Psoas muscle (tissue), 8 donors: ENCODE results near the gene SACM1L. TPM values are rescaled to one million over a fixed set of nuclear protein-coding genes. Genes with fewer than 3 reads are reported as not detected.

Experiments used
- ATAC-seq, 4 donors: fragments of 200-7000 bp; cut with Tn5 transposase; one replicate each; pipeline ENCODE4 v1.9.1; 2020; ENCODE audit warnings: moderate library complexity in 3 of 4, mild to moderate bottlenecking in 2 of 4
- DNase-seq, 2 donors: peaks; one replicate each; pipeline ENCODE4 v3.0.0-alpha.2; 2020
- H3K27ac ChIP-seq: fragments of 200-600 bp; one replicate; pipeline ENCODE4 v1.8.0; 2022
- H3K27me3 ChIP-seq, 3 donors: fragments of 200-600 bp in 1 of 3; one replicate each; pipeline versions ENCODE4 v1.6.1 to v1.8.0; 2013 to 2022; ENCODE audit warnings: low read length in 2 of 3, mild to moderate bottlenecking in 2 of 3, moderate library complexity in 1 of 3; ENCODE audit not compliant: insufficient read depth in 3 of 3
- H3K36me3 ChIP-seq, 2 donors: fragments of 200-600 bp in 1 of 2; one replicate each; pipeline versions ENCODE4 v1.6.1 to v1.8.0; 2013 to 2022; ENCODE audit warnings: low read depth in 1 of 2, mild to moderate bottlenecking in 1 of 2, moderate library complexity in 1 of 2; ENCODE audit not compliant: insufficient read depth in 1 of 2
- H3K4me1 ChIP-seq: fragments of 200-600 bp; one replicate; pipeline ENCODE4 v1.8.0; 2022
- H3K4me3 ChIP-seq: fragments of 200-600 bp; one replicate; pipeline ENCODE4 v1.8.0; 2022; ENCODE audit warnings: mild to moderate bottlenecking
- H3K9me3 ChIP-seq: fragments of 200-600 bp; one replicate; pipeline ENCODE4 v1.8.0; 2022
- CTCF ChIP-seq: fragments of 200-600 bp; IDR thresholded peaks from one replicate; pipeline ENCODE4 v1.8.0; 2022; ENCODE audit warnings: antibody characterized with exemption
- WGBS, 3 donors: extraction: QIAGEN DNeasy Blood & Tissue Kit; methylation state at CpG; one replicate each; pipeline versions ENCODE4 v1.1.6 to v1.1.7; 2013; 5-methylcytosine and 5-hydroxymethylcytosine counted together
- intact Hi-C, 2 donors: fragments of 100-400 bp; cut with DNase I; formaldehyde crosslinking; loops; one replicate each; pipeline versions ENCODE4 v1.11.0 to v1.14.2; 2022
- polyA plus RNA-seq, 3 donors: library from polyadenylated mRNA; stranded (reverse); fragments of 200-250 nt; gene quantifications; one replicate each; pipeline ENCODE4 v1.2.3, GENCODE V29; 2013
- total RNA-seq, 4 donors: library from RNA; stranded (reverse); fragmentation: NEBNext Ultra II Directional in 2 of 4; extraction: Animal tissue kit (Norgen Biotek cat#: 25700) in 2 of 4; gene quantifications; one replicate each; pipeline versions ENCODE4 v1.2.1 to v1.2.4, GENCODE V29; 2021 to 2023
- donor health status: healthy with polysubstance abuse.
- donor health status: DM: no; HTN: no; CAD: no; lungs with moderate emphysema.
- donor health status: Bipolar disorder and iron deficiency.
- donor health status: healthy.
- donor health status: DM: yes; HTN: yes; CAD: no.
- donor health status: DM: no; HTN: no; CAD: no.
- donor health status: DM: no; HTN: no; CAD: no.
- donor health status: DM: yes; HTN: yes; CAD: no.

SACM1L gene
- total and polyA plus RNA-seq, 7 donors, result 7.5 to 18.1 (median 13.8) TPM

GRCh38 chr3:45758871-45759270 is 69.7 kb downstream of the SACM1L start:
- no peak for TF ChIP-seq CTCF
- Histone ChIP-seq H3K27me3 (no peaks in the 10 kb centered on the region), H3K27ac (no peak overlapping the region), H3K36me3 (no peaks in the 10 kb centered on the region), H3K9me3 (no peaks in the 10 kb centered on the region), H3K4me1 (no peaks in the 10 kb centered on the region), H3K4me3 (no peak overlapping the region)
- 77 to 82% (median 81%) methylated on average over 16 of the region's 16 CpGs for WGBS, 3 donors
- DNase-seq (no peak), ATAC-seq (no peak)
- intact Hi-C loops, result no loop called here

DNA sequence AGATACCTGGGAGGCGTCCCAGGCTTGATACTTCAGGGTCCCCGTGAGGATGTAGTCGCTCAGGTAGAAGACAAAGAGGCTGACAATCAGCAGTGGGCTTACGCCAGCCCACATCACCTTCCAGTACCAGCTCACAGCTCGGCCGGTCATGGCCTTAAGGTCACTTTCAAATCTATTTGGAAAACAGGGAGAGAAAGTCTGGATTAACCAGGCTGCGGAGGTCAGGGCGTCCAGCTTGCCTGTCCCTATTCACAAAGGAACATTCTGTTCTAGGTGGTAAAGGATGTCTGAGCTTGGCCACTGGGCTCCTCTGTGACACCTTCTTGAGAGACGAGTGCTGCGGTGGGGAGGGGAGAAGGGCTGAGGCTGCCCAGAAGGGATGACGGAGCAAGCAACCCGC is 70.7 kb downstream of the SACM1L start:
- Histone ChIP-seq H3K9me3 (no peaks in the 10 kb centered on the region), H3K4me1 (no peaks in the 10 kb centered on the region), H3K27me3 (no peaks in the 10 kb centered on the region), H3K36me3 (no peaks in the 10 kb centered on the region), H3K27ac (no peak overlapping the region), H3K4me3 (no peak overlapping the region)
- no peak for DNase-seq
- no peak for TF ChIP-seq CTCF
- ATAC-seq, result no peak
- intact Hi-C loops, result loop anchor here (2.0 to 10.0 kb wide), 5 partner anchors 71 to 325 kb away; no protein-coding TSS in a partner anchor
- 77 to 91% (median 88%) methylated on average over 12 of the region's 12 CpGs for WGBS, 3 donors

GRCh38 chr3:45760878-45761711 is 71.9 kb downstream of the SACM1L start:
- DNase-seq (peak in 1 of 2 donors; percentile 80), ATAC-seq (peak; percentile 90 to 99 (median 95))
- H3K9me3 ChIP-seq, result no peaks in the 10 kb centered on the region
- H3K4me1 ChIP-seq, result no peaks in the 10 kb centered on the region
- no peaks in the 10 kb centered on the region for H3K27me3 ChIP-seq
- 29 to 38% (median 38%) methylated on average over 12 to 14 of the region's 14 CpGs for WGBS, 3 donors
- H3K36me3 ChIP-seq, result no peaks in the 10 kb centered on the region
- H3K4me3 ChIP-seq, result no peak overlapping the region
- H3K27ac ChIP-seq, result no peak overlapping the region
- intact Hi-C loops, result loop anchor here (1.0 to 10.0 kb wide), 6 partner anchors 70 to 324 kb away; no protein-coding TSS in a partner anchor
- TF ChIP-seq CTCF, result peak; percentile 69

DNA sequence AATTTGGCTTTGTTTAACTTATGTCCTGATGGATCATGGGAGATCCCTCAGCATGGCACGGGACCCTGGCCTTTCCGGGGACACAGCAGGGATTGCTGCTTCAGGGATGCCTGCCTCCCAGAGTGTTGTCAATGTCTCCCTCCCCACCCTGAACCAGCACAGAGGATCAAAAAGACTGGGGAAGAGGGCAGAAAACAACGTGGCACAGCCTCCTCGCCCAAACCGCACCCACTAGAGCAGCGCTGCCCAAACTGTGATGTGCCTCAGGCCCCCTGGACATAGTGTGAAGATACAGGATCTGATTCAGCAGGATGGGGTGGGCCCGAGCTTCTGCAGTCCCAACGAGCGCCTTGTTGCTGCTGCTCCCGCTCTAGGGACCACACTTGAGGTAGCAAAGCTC is 72.6 kb downstream of the SACM1L start:
- Histone ChIP-seq H3K27me3 (no peaks in the 10 kb centered on the region), H3K27ac (no peak overlapping the region), H3K36me3 (no peaks in the 10 kb centered on the region), H3K9me3 (no peaks in the 10 kb centered on the region), H3K4me3 (no peak overlapping the region), H3K4me1 (no peaks in the 10 kb centered on the region)
- WGBS, 3 donors, result 82 to 88% (median 84%) methylated on average over 10 of the region's 10 CpGs
- no peak for TF ChIP-seq CTCF
- no peak for ATAC-seq
- DNase-seq, result no peak
- intact Hi-C loops, result loop anchor here (1.0 to 10.0 kb wide), 6 partner anchors 69 to 323 kb away; no protein-coding TSS in a partner anchor
